GM20431 (cell line): ENCODE measurements around the gene SH2B3.
"Not testable (repeated sequence)": the region's sequence is repeated elsewhere in the genome, so short reads cannot be mapped to it uniquely, and the experiment has no call there.

Experiments used
- in situ Hi-C: fragments of 300-500 bp; cut with MseI, MboI; formaldehyde crosslinking; loops from one replicate; pipeline ENCODE4 v1.15.0; 2020; ENCODE audit warnings: low sequenced_read_pairs; ENCODE audit not compliant: unreplicated experiment

The SH2B3 gene

GRCh38 chr12:111453071-111453989, 47.6 kb downstream of the SH2B3 start:
- in situ Hi-C loops = loop anchor here (5.0 kb wide), 1 partner anchor 51 kb away; no protein-coding TSS in a partner anchor

GRCh38 chr12:111454311-111454710, 48.6 kb downstream of the SH2B3 start:
- in situ Hi-C loops = loop anchor here (5.0 kb wide), 1 partner anchor 52 kb away; no protein-coding TSS in a partner anchor

GRCh38 chr12:111454716-111455447, 49.2 kb downstream of the SH2B3 start:
- in situ Hi-C loops = loop anchor here (5.0 kb wide), 1 partner anchor 53 kb away; no protein-coding TSS in a partner anchor

GRCh38 chr12:111455448-111456320, 50.0 kb downstream of the SH2B3 start:
- in situ Hi-C loops = no loop called here

GRCh38 chr12:111457071-111457470, 51.3 kb downstream of the SH2B3 start:
- in situ Hi-C loops = no loop called here

GRCh38 chr12:111457577-111457976, 51.9 kb downstream of the SH2B3 start:
- in situ Hi-C loops = no loop called here

GRCh38 chr12:111458546-111459172, 52.9 kb downstream of the SH2B3 start:
- in situ Hi-C loops = no loop called here

GRCh38 chr12:111460111-111460510, 54.4 kb downstream of the SH2B3 start:
- in situ Hi-C loops = not testable (repeated sequence)

GRCh38 chr12:111462210-111462769, 56.6 kb downstream of the SH2B3 start:
- in situ Hi-C loops = no loop called here

GRCh38 chr12:111467092-111467856, 61.6 kb downstream of the SH2B3 start:
- in situ Hi-C loops = no loop called here

- in situ Hi-C loops = no loop called here
Measured at GRCh38 chr12:111467857-111468241, 62.1 kb downstream of the SH2B3 start.

- in situ Hi-C loops = no loop called here
Measured at GRCh38 chr12:111469401-111469800, 63.7 kb downstream of the SH2B3 start.

GRCh38 chr12:111471236-111471635, 65.5 kb downstream of the SH2B3 start:
- in situ Hi-C loops = no loop called here

GRCh38 chr12:111482462-111482861, 76.7 kb downstream of the SH2B3 start:
- in situ Hi-C loops = no loop called here

- in situ Hi-C loops = no loop called here
Measured at GRCh38 chr12:111488271-111488670, 82.5 kb downstream of the SH2B3 start.

GRCh38 chr12:111488798-111489197, 83.1 kb downstream of the SH2B3 start:
- in situ Hi-C loops = no loop called here

GRCh38 chr12:111492979-111493378, 87.3 kb downstream of the SH2B3 start:
- in situ Hi-C loops = not testable (repeated sequence)

GRCh38 chr12:111494676-111495075, 89.0 kb downstream of the SH2B3 start:
- in situ Hi-C loops = no loop called here
